Activated CD8-positive, alpha-beta memory T cell treated with anti-CD3 and anti-CD28 coated beads, Interleukin-2, amount 50 U/mL, for 24 hours (primary cell): ENCODE data around the gene HNF4A.

Experiments used
- DNase-seq: peaks from one replicate; pipeline ENCODE4 v3.0.0-alpha.2; 2020; ENCODE audit errors: extremely low read depth

HNF4A gene

GRCh38 chr20:44406572-44407137 lies 51.2 kb downstream of the HNF4A start:
- no peak for DNase-seq

GRCh38 chr20:44407402-44408184 lies 52.1 kb downstream of the HNF4A start:
- DNase-seq: no peak

DNA sequence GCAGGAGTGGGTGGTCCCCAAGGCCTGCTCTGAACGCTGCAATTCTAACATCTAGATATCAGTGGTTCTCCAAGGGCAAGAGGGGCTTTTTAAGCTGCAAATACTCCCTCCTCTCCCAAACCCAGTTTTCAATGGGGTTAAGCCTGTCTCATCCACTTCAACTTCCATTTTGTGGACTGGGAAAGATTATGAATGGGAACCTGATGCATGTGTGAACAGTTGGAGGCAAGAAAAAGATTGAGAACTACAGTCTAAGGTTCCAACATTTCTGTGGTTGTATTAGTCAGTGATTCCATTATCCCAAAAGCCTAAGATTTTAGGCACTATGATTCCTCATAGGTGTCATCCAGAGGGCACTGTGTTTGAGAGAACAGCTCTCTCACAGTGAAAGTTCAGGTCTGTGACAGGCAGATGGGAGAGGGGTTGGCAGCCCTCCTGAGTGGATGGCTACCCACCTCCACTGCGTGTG lies 53.7 kb downstream of the HNF4A start:
- no peak for DNase-seq

- DNase-seq: no peak
These were observed 55.1 kb downstream of the HNF4A start for GRCh38 chr20:44410583-44411019.

GRCh38 chr20:44411020-44411756 lies 55.7 kb downstream of the HNF4A start:
- no peak for DNase-seq

- no peak for DNase-seq
These were observed 56.4 kb downstream of the HNF4A start for GRCh38 chr20:44411757-44412401.

- DNase-seq: no peak
These were observed 57.1 kb downstream of the HNF4A start for GRCh38 chr20:44412402-44413144.

- DNase-seq: no peak
These were observed 58.3 kb downstream of the HNF4A start for GRCh38 chr20:44413575-44414345.

DNA sequence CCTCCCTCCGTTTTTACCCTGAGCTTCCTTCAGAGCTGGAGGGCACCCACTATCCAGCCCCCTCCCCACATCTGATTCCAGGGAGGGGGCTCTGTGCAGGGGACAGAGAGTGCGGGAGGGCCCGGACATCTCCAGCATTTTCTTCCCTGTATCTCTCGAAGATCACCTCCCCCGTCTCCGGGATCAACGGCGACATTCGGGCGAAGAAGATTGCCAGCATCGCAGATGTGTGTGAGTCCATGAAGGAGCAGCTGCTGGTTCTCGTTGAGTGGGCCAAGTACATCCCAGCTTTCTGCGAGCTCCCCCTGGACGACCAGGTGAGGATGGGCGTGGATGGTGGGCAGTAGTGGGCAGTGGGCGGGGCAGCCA lies 58.8 kb downstream of the HNF4A start:
- DNase-seq: no peak

GRCh38 chr20:44414808-44415207 lies 59.3 kb downstream of the HNF4A start:
- DNase-seq: no peak

DNA sequence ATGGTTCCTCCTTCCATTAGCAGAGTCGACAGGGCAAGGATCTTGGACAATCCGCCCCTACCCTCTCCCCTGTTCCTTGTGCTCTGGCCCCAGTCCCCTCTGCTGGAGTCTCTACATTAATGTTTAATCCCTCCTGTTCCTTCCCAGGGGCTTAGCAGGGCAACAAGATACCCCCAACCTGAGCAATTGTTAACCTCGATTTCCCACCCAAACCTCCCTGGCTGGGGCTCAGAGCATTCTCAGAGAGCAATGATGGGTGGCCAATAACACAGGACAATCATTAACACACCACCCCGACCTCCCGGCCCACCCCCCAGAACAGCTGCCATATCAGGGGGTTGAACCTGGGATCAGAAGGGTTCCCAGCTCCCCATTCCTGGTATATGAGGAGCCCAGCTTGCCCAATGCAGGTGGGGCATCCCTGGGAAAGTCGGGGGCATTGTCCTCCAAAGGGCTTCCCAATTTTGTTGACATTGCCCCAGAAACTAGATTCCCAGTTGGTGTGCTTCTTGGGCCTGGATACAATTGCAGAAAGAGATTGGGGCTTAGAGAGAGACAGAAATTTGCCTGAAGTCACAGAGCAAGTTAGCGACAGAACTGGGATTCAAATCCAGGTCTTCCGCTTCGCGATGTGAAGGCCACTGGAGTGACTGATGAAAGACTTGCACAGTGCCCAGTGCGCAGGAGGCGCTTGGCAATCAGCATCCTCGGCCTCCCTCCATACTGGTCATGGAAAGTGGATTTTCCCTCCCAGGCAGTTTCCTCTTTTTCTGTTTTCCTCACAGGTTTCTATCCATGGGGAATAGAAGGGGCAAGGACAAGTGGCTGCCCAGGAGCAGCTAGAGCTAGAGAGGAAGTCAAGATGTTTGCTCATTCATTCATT lies 60.6 kb downstream of the HNF4A start:
- DNase-seq: no peak

- DNase-seq: no peak
These were observed 62.8 kb downstream of the HNF4A start for GRCh38 chr20:44418069-44418905.

DNA sequence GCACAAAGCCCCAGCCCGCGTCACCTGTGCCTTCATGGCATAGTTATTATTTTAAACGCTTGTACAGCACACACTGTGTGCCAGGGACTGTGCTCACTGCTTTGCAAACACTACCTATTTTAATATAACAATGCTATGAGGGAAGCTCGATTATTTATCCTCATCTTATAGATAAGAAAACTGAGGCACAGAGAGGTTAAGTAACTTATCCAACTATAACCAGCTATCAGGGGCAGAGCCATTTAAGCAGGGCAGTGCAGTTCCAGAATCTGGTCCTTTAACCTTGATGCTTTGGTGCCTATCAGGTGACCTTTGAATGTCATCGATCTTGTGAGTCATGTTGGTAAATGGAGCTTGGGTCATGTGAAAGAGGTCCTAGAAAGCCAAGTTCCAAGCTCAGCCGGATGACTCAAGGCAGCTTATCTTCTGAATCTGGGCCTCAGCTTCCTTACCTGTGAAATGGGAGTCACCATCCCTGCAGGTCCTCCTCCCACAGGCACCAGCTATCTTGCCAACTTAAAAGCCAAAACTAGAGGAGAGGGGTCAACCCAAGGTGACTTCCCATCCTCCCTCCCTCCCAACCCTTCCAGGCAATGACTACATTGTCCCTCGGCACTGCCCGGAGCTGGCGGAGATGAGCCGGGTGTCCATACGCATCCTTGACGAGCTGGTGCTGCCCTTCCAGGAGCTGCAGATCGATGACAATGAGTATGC lies 63.8 kb downstream of the HNF4A start:
- DNase-seq: no peak

DNA sequence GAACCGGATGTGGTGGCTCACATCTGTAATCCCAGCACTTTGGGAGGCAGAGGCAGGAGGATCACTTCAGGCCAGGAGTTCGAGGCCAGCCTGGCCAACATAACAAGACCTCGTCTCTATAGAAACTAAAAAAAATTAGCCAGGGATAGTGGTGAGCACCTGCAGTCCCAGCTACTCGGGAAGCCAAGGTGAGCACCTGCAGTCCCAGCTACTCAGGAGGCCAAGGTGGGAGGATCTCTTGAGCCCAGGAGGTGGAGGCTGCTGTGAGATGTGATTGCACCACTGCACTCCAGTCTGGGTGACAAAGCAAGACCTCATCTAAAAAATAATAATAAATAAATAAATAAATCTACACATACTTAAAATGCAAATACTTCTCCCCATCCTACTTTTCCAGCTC lies 65.0 kb downstream of the HNF4A start:
- no peak for DNase-seq

DNA sequence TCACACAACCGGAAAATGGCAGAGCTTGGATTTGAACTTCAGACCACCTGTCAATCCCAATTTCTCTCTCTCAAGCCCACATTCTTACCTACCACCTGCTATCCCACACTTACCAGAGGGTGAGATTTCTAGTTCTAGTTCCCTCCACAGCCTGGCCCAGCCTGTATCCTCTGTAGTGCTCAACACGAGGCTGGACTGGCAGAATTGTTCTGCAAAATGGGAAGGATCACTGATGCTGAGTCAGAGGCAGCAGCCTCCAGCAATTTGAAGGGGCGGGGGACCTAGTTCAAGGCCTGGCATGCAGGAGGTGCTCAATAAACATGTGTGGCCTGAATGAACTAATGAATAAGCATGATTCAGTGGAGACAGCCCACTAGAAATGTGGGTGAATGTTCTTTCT lies 66.6 kb downstream of the HNF4A start:
- no peak for DNase-seq

DNA sequence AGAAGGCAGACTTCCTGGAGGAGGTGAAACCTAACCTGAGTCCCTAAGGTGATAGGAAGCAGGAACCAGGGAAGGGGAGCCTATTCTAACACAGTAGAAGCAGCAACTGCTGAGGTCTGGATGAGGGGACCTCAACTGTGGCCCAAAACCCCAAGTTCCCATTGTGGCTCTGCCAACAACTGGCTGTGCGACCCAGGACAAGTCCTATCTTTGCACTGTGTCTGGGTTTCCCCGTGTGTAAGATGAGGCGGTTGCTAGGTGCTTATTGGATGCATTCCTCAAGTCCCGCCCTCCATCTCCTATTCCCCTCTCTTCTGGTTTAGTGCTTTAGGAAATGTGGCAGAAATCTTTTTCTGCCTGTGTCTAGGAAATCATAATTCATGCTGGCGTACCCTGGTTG lies 68.0 kb downstream of the HNF4A start:
- no peak for DNase-seq

GRCh38 chr20:44424039-44424495 lies 68.6 kb downstream of the HNF4A start:
- no peak for DNase-seq

DNA sequence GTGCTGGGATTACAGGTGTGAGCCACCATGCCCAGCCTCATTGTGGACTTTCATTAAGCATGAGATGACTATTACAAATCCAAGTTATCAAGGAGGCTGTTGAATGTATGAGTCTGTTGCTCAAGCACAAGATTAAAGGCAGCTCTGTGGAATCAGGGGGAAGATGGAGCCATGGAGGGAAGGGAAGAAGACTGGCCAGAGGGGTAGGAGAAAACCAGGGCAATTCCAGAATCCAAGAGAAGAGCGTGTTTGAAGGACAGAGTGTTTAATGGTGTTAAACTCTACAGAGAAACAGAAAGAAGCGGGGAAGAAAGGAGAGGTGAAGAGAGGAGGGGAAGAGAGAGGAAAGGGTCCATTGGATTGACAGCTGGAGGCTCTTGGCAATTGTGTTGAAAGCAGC lies 70.4 kb downstream of the HNF4A start:
- DNase-seq: no peak
